ENCODE measurements around the gene COX10. TPM values are rescaled to one million over a fixed set of nuclear protein-coding genes. Genes with fewer than 3 reads are reported as not detected.
"Not testable (repeated sequence)": the region's sequence is repeated elsewhere in the genome, so short reads cannot be mapped to it uniquely, and the experiment has no call there.

The COX10 gene
- total and polyA plus RNA-seq, 8 donors, result 7.6 to 40.4 (median 17.0) TPM

- Histone ChIP-seq H3K9me3 (no peaks in the 10 kb centered on the region), H3K36me3 (no peaks in the 10 kb centered on the region), H3K27me3 (no peaks in the 10 kb centered on the region), H3K4me3 (no peak overlapping the region), H3K4me1 (peaks cover 0 to 8% (median 3%) of the 10 kb centered on the region in 4 donors), H3K27ac (no peak overlapping the region)
- 52 to 78% (median 69%) methylated on average over 4 of the region's 4 CpGs for WGBS, 5 donors
- intact Hi-C loops (cut with DNase I; ENCODE audit: low total_unique reads), result no loop called here
- no peak for DNase-seq
- TF ChIP-seq CTCF (IDR thresholded peaks at IDR 0.05) (no peak), EP300 (IDR thresholded peaks at IDR 0.05) (no peak), POLR2A (IDR thresholded peaks at IDR 0.05) (no peak), POLR2AphosphoS5 (IDR thresholded peaks at IDR 0.05) (no peak)
Measured at GRCh38 chr17:14228903-14229302, 159.6 kb downstream of the COX10 start.

- H3K27ac ChIP-seq; DNase-seq; H3K4me1 ChIP-seq; intact Hi-C loops (cut with DNase I; ENCODE audit: low total_unique reads); H3K9me3 ChIP-seq; H3K4me3 ChIP-seq; H3K36me3 ChIP-seq; H3K27me3 ChIP-seq: not testable (repeated sequence)
- WGBS, 5 donors, result 72 to 95% (median 75%) methylated on average over 3 to 4 of the region's 6 CpGs
Measured at GRCh38 chr17:14231187-14231586, 161.9 kb downstream of the COX10 start.

GRCh38 chr17:14235047-14235446 is 165.7 kb downstream of the COX10 start:
- H3K4me3 ChIP-seq; H3K27me3 ChIP-seq; DNase-seq; H3K27ac ChIP-seq; intact Hi-C loops (cut with DNase I; ENCODE audit: low total_unique reads); H3K36me3 ChIP-seq; H3K9me3 ChIP-seq; H3K4me1 ChIP-seq: not testable (repeated sequence)
- WGBS, 5 donors, result 81 to 97% (median 94%) methylated on average over 2 of the region's 2 CpGs

GRCh38 chr17:14236032-14236431 is 166.7 kb downstream of the COX10 start:
- H3K9me3 ChIP-seq; H3K27ac ChIP-seq; DNase-seq; H3K4me3 ChIP-seq; H3K36me3 ChIP-seq; intact Hi-C loops (cut with DNase I; ENCODE audit: low total_unique reads); H3K4me1 ChIP-seq; H3K27me3 ChIP-seq: not testable (repeated sequence)
- WGBS, 5 donors, result 81 to 88% (median 85%) methylated on average over 7 to 9 of the region's 9 CpGs

GRCh38 chr17:14236762-14237161 is 167.5 kb downstream of the COX10 start, which contains the start of gene CDRT15:
Gene CDRT15 (minus strand): TSS chr17:14236862. CDS start chr17:14236833, 29 bp downstream.
- H3K27ac ChIP-seq; intact Hi-C loops (cut with DNase I; ENCODE audit: low total_unique reads); H3K27me3 ChIP-seq; H3K4me3 ChIP-seq; DNase-seq; H3K9me3 ChIP-seq; H3K4me1 ChIP-seq; H3K36me3 ChIP-seq: not testable (repeated sequence)
- 82 to 96% (median 94%) methylated on average over 9 to 11 of the region's 11 CpGs for WGBS, 5 donors

GRCh38 chr17:14239271-14239670 is 170.0 kb downstream of the COX10 start:
- intact Hi-C loops (cut with DNase I; ENCODE audit: low total_unique reads); H3K27ac ChIP-seq; H3K4me3 ChIP-seq; H3K27me3 ChIP-seq; H3K9me3 ChIP-seq; DNase-seq; H3K36me3 ChIP-seq; H3K4me1 ChIP-seq: not testable (repeated sequence)
- WGBS, 5 donors, result 80 to 100% (median 94%) methylated on average over 1 to 2 of the region's 5 CpGs

- no peak overlapping the region for H3K4me3 ChIP-seq
- intact Hi-C loops (cut with DNase I; ENCODE audit: low total_unique reads), result no loop called here
- DNase-seq, result no peak
- no peaks in the 10 kb centered on the region for H3K36me3 ChIP-seq
- H3K9me3 ChIP-seq, result no peaks in the 10 kb centered on the region
- TF ChIP-seq POLR2A (IDR thresholded peaks at IDR 0.05), result no peak
- TF ChIP-seq CTCF (IDR thresholded peaks at IDR 0.05), result no peak
- TF ChIP-seq EP300 (IDR thresholded peaks at IDR 0.05), result no peak
- TF ChIP-seq POLR2AphosphoS5 (IDR thresholded peaks at IDR 0.05), result no peak
- H3K27me3 ChIP-seq, result no peaks in the 10 kb centered on the region
- no peak overlapping the region for H3K27ac ChIP-seq
- no peaks in the 10 kb centered on the region for H3K4me1 ChIP-seq
- 19 to 62% (median 59%) methylated on average over 1 of the region's 1 CpG for WGBS, 5 donors
Measured at GRCh38 chr17:14245002-14245401, 175.7 kb downstream of the COX10 start.
